ENCODE measurements around the gene STXBP6.

The STXBP6 gene

GRCh38 chr14:25015761-25016160 is 34.2 kb downstream of the STXBP6 start:
- no peak for ATAC-seq (replicated peaks)
- Mint-ChIP-seq H3K27ac (no peak overlapping the region), H3K4me3 (no peak overlapping the region), H3K27me3 (peaks cover 0 to 3% of the 10 kb centered on the region in 2 donors), H3K9me3 (no peaks in the 10 kb centered on the region), H3K36me3 (no peaks in the 10 kb centered on the region), H3K4me1 (no peaks in the 10 kb centered on the region)
- no peak for DNase-seq

- Mint-ChIP-seq H3K27ac (no peak overlapping the region), H3K36me3 (no peaks in the 10 kb centered on the region), H3K27me3 (peaks cover 0 to 8% of the 10 kb centered on the region in 2 donors), H3K9me3 (no peaks in the 10 kb centered on the region), H3K4me1 (no peaks in the 10 kb centered on the region), H3K4me3 (no peak overlapping the region)
- ATAC-seq (replicated peaks): no peak
- DNase-seq: no peak
Measured at GRCh38 chr14:25014440-25014839, 35.5 kb downstream of the STXBP6 start.

GRCh38 chr14:25011095-25011494 is 38.9 kb downstream of the STXBP6 start:
- ATAC-seq (replicated peaks) (no peak), DNase-seq (no peak)
- Mint-ChIP-seq H3K36me3 (no peaks in the 10 kb centered on the region), H3K9me3 (no peaks in the 10 kb centered on the region), H3K27ac (no peak overlapping the region), H3K4me1 (no peaks in the 10 kb centered on the region), H3K4me3 (no peak overlapping the region), H3K27me3 (peaks cover 0 to 11% of the 10 kb centered on the region in 2 donors)

GRCh38 chr14:25010471-25010870 is 39.5 kb downstream of the STXBP6 start:
- no peak overlapping the region for H3K27ac Mint-ChIP-seq
- H3K9me3 Mint-ChIP-seq: no peaks in the 10 kb centered on the region
- H3K36me3 Mint-ChIP-seq: no peaks in the 10 kb centered on the region
- H3K4me1 Mint-ChIP-seq: no peaks in the 10 kb centered on the region
- H3K4me3 Mint-ChIP-seq: no peak overlapping the region
- peaks cover 0 to 11% of the 10 kb centered on the region in 2 donors for H3K27me3 Mint-ChIP-seq
- DNase-seq (no peak), ATAC-seq (replicated peaks) (no peak)

- ATAC-seq (replicated peaks): no peak
- peaks cover 0 to 11% of the 10 kb centered on the region in 2 donors for H3K27me3 Mint-ChIP-seq
- no peaks in the 10 kb centered on the region for H3K36me3 Mint-ChIP-seq
- H3K4me3 Mint-ChIP-seq: no peak overlapping the region
- DNase-seq: no peak
- no peak overlapping the region for H3K27ac Mint-ChIP-seq
- no peaks in the 10 kb centered on the region for H3K9me3 Mint-ChIP-seq
- no peaks in the 10 kb centered on the region for H3K4me1 Mint-ChIP-seq
Measured at GRCh38 chr14:25009891-25010290, 40.1 kb downstream of the STXBP6 start.

GRCh38 chr14:25007832-25008231 is 42.1 kb downstream of the STXBP6 start:
- Mint-ChIP-seq H3K27me3 (peaks cover 0 to 11% of the 10 kb centered on the region in 2 donors), H3K4me1 (no peaks in the 10 kb centered on the region), H3K4me3 (no peak overlapping the region), H3K27ac (no peak overlapping the region), H3K36me3 (no peaks in the 10 kb centered on the region), H3K9me3 (no peaks in the 10 kb centered on the region)
- DNase-seq (no peak), ATAC-seq (replicated peaks) (no peak)

GRCh38 chr14:25006961-25007795 is 42.8 kb downstream of the STXBP6 start:
- Mint-ChIP-seq H3K27ac (no peak overlapping the region), H3K9me3 (no peaks in the 10 kb centered on the region), H3K4me1 (no peaks in the 10 kb centered on the region), H3K4me3 (no peak overlapping the region), H3K36me3 (no peaks in the 10 kb centered on the region), H3K27me3 (peaks cover 0 to 11% of the 10 kb centered on the region in 2 donors)
- no peak for DNase-seq
- no peak for ATAC-seq (replicated peaks)

GRCh38 chr14:25006031-25006430 is 43.9 kb downstream of the STXBP6 start:
- H3K27ac Mint-ChIP-seq: no peak overlapping the region
- no peaks in the 10 kb centered on the region for H3K9me3 Mint-ChIP-seq
- H3K4me1 Mint-ChIP-seq: no peaks in the 10 kb centered on the region
- ATAC-seq (replicated peaks) (no peak), DNase-seq (no peak)
- H3K27me3 Mint-ChIP-seq: peaks cover 0 to 9% of the 10 kb centered on the region in 2 donors
- no peak overlapping the region for H3K4me3 Mint-ChIP-seq
- H3K36me3 Mint-ChIP-seq: no peaks in the 10 kb centered on the region

GRCh38 chr14:25004389-25004809 is 45.5 kb downstream of the STXBP6 start:
- no peak overlapping the region for H3K27ac Mint-ChIP-seq
- no peaks in the 10 kb centered on the region for H3K4me1 Mint-ChIP-seq
- H3K4me3 Mint-ChIP-seq: no peak overlapping the region
- ATAC-seq (replicated peaks): no peak
- no peak for DNase-seq
- H3K9me3 Mint-ChIP-seq: no peaks in the 10 kb centered on the region
- peaks cover 0 to 3% of the 10 kb centered on the region in 2 donors for H3K27me3 Mint-ChIP-seq
- H3K36me3 Mint-ChIP-seq: no peaks in the 10 kb centered on the region

GRCh38 chr14:25003537-25003936 is 46.4 kb downstream of the STXBP6 start:
- Mint-ChIP-seq H3K4me3 (no peak overlapping the region), H3K36me3 (no peaks in the 10 kb centered on the region), H3K27ac (no peak overlapping the region), H3K4me1 (no peaks in the 10 kb centered on the region), H3K9me3 (no peaks in the 10 kb centered on the region), H3K27me3 (no peaks in the 10 kb centered on the region)
- ATAC-seq (replicated peaks): no peak
- no peak for DNase-seq

- ATAC-seq (replicated peaks) (no peak), DNase-seq (no peak)
- H3K36me3 Mint-ChIP-seq: no peaks in the 10 kb centered on the region
- H3K4me1 Mint-ChIP-seq: no peaks in the 10 kb centered on the region
- H3K27me3 Mint-ChIP-seq: no peaks in the 10 kb centered on the region
- H3K4me3 Mint-ChIP-seq: no peak overlapping the region
- no peak overlapping the region for H3K27ac Mint-ChIP-seq
- H3K9me3 Mint-ChIP-seq: no peaks in the 10 kb centered on the region
Measured at GRCh38 chr14:25001601-25002000, 48.3 kb downstream of the STXBP6 start.

- H3K27me3 Mint-ChIP-seq: no peaks in the 10 kb centered on the region
Measured at GRCh38 chr14:25001156-25001555, 48.8 kb downstream of the STXBP6 start.

GRCh38 chr14:24999157-24999556 is 50.8 kb downstream of the STXBP6 start:
- Mint-ChIP-seq H3K9me3 (no peaks in the 10 kb centered on the region), H3K4me3 (no peak overlapping the region), H3K27me3 (no peaks in the 10 kb centered on the region), H3K27ac (no peak overlapping the region), H3K36me3 (no peaks in the 10 kb centered on the region), H3K4me1 (no peaks in the 10 kb centered on the region)
- ATAC-seq (replicated peaks): no peak
- no peak for DNase-seq

More at GRCh38 chr14:25001156-25001555, 48.8 kb downstream of the STXBP6 start:
- Mint-ChIP-seq H3K36me3 (no peaks in the 10 kb centered on the region), H3K4me3 (no peak overlapping the region), H3K4me1 (no peaks in the 10 kb centered on the region), H3K9me3 (no peaks in the 10 kb centered on the region), H3K27ac (no peak overlapping the region)
- no peak for DNase-seq
- ATAC-seq (replicated peaks): no peak

GRCh38 chr14:24996930-24997725 is 52.8 kb downstream of the STXBP6 start:
- no peak for ATAC-seq (replicated peaks)
- DNase-seq: no peak
- Mint-ChIP-seq H3K27me3 (no peaks in the 10 kb centered on the region), H3K9me3 (no peaks in the 10 kb centered on the region), H3K36me3 (no peaks in the 10 kb centered on the region), H3K27ac (no peak overlapping the region), H3K4me1 (no peaks in the 10 kb centered on the region), H3K4me3 (no peak overlapping the region)

- DNase-seq (no peak), ATAC-seq (replicated peaks) (no peak)
- Mint-ChIP-seq H3K27me3 (no peaks in the 10 kb centered on the region), H3K27ac (no peak overlapping the region), H3K9me3 (no peaks in the 10 kb centered on the region), H3K4me3 (no peak overlapping the region), H3K4me1 (no peaks in the 10 kb centered on the region), H3K36me3 (no peaks in the 10 kb centered on the region)
Measured at GRCh38 chr14:24995016-24995415, 54.9 kb downstream of the STXBP6 start.
